Ishikawa (cell line): Measurements from ENCODE around the gene RRBP1.

ENCODE experiments used
- TF ChIP-seq, protein P1 (sequence below): IDR thresholded peaks from 2 replicates; pipeline ENCODE4 v1.6.1; 2012
- TF ChIP-seq, protein P2 (sequence below): IDR thresholded peaks from 2 replicates; pipeline ENCODE4 v1.6.1; 2012; ENCODE audit warnings: low read depth, mild to moderate bottlenecking

GRCh38 chr20:17624070-17624469, 58.0 kb downstream of the RRBP1 start:
- TF ChIP-seq, protein P1, sequence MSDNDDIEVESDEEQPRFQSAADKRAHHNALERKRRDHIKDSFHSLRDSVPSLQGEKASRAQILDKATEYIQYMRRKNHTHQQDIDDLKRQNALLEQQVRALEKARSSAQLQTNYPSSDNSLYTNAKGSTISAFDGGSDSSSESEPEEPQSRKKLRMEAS: no peak
- TF ChIP-seq, protein P2, sequence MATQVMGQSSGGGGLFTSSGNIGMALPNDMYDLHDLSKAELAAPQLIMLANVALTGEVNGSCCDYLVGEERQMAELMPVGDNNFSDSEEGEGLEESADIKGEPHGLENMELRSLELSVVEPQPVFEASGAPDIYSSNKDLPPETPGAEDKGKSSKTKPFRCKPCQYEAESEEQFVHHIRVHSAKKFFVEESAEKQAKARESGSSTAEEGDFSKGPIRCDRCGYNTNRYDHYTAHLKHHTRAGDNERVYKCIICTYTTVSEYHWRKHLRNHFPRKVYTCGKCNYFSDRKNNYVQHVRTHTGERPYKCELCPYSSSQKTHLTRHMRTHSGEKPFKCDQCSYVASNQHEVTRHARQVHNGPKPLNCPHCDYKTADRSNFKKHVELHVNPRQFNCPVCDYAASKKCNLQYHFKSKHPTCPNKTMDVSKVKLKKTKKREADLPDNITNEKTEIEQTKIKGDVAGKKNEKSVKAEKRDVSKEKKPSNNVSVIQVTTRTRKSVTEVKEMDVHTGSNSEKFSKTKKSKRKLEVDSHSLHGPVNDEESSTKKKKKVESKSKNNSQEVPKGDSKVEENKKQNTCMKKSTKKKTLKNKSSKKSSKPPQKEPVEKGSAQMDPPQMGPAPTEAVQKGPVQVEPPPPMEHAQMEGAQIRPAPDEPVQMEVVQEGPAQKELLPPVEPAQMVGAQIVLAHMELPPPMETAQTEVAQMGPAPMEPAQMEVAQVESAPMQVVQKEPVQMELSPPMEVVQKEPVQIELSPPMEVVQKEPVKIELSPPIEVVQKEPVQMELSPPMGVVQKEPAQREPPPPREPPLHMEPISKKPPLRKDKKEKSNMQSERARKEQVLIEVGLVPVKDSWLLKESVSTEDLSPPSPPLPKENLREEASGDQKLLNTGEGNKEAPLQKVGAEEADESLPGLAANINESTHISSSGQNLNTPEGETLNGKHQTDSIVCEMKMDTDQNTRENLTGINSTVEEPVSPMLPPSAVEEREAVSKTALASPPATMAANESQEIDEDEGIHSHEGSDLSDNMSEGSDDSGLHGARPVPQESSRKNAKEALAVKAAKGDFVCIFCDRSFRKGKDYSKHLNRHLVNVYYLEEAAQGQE: no peak
